ENCODE data around the gene NELFA. TPM values are rescaled to one million over a fixed set of nuclear protein-coding genes. Genes with fewer than 3 reads are reported as not detected.

The NELFA gene
- total RNA-seq, 4 donors from 2014 or later = 29.3 to 45.3 (median 35.7) TPM

DNA sequence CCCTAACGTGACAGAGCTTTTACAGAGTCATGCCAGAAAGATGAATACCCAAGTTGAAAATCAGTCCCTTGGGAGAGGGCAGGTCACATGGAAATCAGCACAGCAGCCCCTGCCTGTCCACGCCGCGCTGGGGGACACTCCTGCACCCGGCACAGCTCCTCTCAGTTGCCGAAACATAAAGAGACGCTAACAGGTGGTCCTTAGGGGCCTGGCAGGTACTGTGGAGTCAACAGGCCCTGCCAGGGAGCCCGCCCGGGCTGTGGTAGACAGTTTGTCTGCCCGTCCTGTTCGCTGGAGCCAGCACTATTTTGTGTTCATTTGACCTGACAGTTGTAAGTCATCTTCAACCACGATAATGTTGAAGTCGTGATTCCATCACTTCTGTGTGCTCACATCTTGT, 30.5 kb downstream of the NELFA start:
- DNase-seq (ENCODE audit: low spot score in 2 of 2) = peak in 1 of 2 donors; percentile 65
- H3K4me3 ChIP-seq (ENCODE audit: low read depth, poor library complexity, severe bottlenecking) = no peak overlapping the region
- WGBS, 2 donors = 92 to 96% methylated on average over 13 of the region's 13 CpGs
- intact Hi-C loops (cut with DNase I; ENCODE audit: low total_unique reads) = no loop called here
- no peak for TF ChIP-seq CTCF (IDR thresholded peaks at IDR 0.05)
- no peak for TF ChIP-seq POLR2A (IDR thresholded peaks at IDR 0.05)

DNA sequence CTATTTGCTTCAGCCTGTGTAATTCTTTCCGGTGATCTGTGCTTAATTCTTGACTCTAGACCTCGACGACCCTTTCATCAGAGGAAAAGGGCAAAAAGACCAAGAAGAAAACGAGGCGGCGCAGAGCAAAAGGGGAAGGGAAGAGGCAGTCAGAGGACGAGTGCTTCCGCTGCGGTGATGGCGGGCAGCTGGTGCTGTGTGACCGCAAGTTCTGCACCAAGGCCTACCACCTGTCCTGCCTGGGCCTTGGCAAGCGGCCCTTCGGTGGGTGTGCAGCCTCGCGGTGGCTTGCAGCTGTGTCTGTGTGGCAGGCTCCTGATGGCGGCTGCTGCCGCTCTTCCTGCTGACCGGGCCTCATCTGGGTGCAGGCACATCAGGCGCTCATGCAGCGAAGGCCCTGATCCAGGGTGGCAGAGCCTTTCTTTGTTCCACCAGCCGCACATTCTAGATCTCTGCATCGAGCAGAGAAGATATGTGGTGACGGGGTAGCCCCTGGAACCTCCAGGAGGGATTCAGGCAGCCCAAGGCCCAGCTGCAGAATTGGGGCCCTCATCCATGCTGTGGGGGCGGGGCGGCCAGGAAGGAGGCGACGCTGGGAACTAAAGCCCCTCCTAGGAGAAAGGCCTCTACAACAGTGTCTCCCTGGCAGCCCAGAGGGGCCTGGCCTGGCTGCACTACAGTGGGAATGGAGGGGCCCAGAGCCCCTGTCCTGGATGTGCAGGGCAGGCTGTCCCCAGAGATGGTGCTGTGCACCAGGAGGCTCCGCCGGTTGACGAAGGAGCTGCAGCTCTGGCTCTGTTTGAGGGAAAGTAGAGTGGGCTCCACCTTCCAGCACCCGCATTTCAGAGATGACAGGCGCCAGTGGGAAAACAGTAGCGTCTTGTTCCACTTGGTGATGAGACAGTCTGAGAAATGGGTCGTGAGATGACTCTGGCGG, 32.1 kb downstream of the NELFA start:
- DNase-seq (ENCODE audit: low spot score in 2 of 2) = peak in 1 of 2 donors; percentile 43
- intact Hi-C loops (cut with DNase I; ENCODE audit: low total_unique reads) = no loop called here
- TF ChIP-seq CTCF (IDR thresholded peaks at IDR 0.05) (no peak), POLR2A (IDR thresholded peaks at IDR 0.05) (no peak)
- H3K4me3 ChIP-seq (ENCODE audit: low read depth, poor library complexity, severe bottlenecking) = no peak overlapping the region
- WGBS, 2 donors = 96 to 97% methylated on average over 35 of the region's 35 CpGs

- TF ChIP-seq POLR2A (IDR thresholded peaks at IDR 0.05) (no peak), CTCF (IDR thresholded peaks at IDR 0.05) (no peak)
- no peak overlapping the region for H3K4me3 ChIP-seq (ENCODE audit: low read depth, poor library complexity, severe bottlenecking)
- intact Hi-C loops (cut with DNase I; ENCODE audit: low total_unique reads) = no loop called here
- WGBS, 2 donors = 93 to 95% methylated on average over 9 to 11 of the region's 11 CpGs
- DNase-seq (ENCODE audit: low spot score in 2 of 2) = no peak
Measured at GRCh38 chr4:1975880-1976279, 32.9 kb downstream of the NELFA start.

GRCh38 chr4:1975391-1975801, 33.4 kb downstream of the NELFA start:
- H3K4me3 ChIP-seq (ENCODE audit: low read depth, poor library complexity, severe bottlenecking) = no peak overlapping the region
- no peak for TF ChIP-seq CTCF (IDR thresholded peaks at IDR 0.05)
- no peak for TF ChIP-seq POLR2A (IDR thresholded peaks at IDR 0.05)
- peak in 1 of 2 donors; percentile 68 for DNase-seq (ENCODE audit: low spot score in 2 of 2)
- 84 to 88% methylated on average over 14 of the region's 14 CpGs for WGBS, 2 donors
- intact Hi-C loops (cut with DNase I; ENCODE audit: low total_unique reads) = no loop called here

- peak in 1 of 2 donors; percentile 15 for DNase-seq (ENCODE audit: low spot score in 2 of 2)
- H3K4me3 ChIP-seq (ENCODE audit: low read depth, poor library complexity, severe bottlenecking) = no peak overlapping the region
- TF ChIP-seq CTCF (IDR thresholded peaks at IDR 0.05) = no peak
- TF ChIP-seq POLR2A (IDR thresholded peaks at IDR 0.05) = no peak
- WGBS, 2 donors = 95 to 97% methylated on average over 8 of the region's 8 CpGs
- intact Hi-C loops (cut with DNase I; ENCODE audit: low total_unique reads) = no loop called here
Measured at GRCh38 chr4:1974840-1975239, 33.9 kb downstream of the NELFA start.

All from lower leg skin (tissue), 4 donors.